ENCODE results near the gene AFF3.

DNA sequence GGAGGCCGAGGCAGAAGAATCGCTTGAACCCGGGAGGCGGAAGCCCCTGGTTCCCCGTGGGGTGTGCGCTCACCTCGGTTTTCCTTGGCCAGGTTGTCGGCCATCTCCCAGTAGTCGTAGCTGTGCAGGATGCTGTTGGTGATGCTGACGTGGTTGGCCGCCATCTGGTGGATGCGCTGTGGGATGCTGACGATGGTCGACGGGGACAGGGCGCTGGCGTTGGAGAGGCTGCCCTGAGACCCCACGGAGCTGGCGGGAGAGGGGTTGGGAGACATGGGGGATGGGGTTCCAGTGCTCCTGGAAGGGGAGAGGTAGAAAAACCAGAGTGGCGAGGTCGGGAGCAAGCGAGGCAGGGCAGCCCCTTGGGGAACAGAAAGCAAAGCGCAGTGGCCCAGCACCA lies 588.2 kb downstream of the AFF3 start:
- TF ChIP-seq, protein P1, sequence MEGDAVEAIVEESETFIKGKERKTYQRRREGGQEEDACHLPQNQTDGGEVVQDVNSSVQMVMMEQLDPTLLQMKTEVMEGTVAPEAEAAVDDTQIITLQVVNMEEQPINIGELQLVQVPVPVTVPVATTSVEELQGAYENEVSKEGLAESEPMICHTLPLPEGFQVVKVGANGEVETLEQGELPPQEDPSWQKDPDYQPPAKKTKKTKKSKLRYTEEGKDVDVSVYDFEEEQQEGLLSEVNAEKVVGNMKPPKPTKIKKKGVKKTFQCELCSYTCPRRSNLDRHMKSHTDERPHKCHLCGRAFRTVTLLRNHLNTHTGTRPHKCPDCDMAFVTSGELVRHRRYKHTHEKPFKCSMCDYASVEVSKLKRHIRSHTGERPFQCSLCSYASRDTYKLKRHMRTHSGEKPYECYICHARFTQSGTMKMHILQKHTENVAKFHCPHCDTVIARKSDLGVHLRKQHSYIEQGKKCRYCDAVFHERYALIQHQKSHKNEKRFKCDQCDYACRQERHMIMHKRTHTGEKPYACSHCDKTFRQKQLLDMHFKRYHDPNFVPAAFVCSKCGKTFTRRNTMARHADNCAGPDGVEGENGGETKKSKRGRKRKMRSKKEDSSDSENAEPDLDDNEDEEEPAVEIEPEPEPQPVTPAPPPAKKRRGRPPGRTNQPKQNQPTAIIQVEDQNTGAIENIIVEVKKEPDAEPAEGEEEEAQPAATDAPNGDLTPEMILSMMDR (IDR thresholded peaks at IDR 0.05; ENCODE audit: poor library complexity): peak; percentile 41
- TF ChIP-seq EZH2 (IDR thresholded peaks at IDR 0.05; ENCODE audit: borderline replicate concordance): no peak

All from hepatocyte (in vitro differentiated cells).